ENCODE data around the gene RAB37. TPM values are rescaled to one million over a fixed set of nuclear protein-coding genes. Genes with fewer than 3 reads are reported as not detected.

Gene RAB37
- total and polyA plus RNA-seq, 9 of the 15 experiments (the other 6 are each of a cell fraction or from before 2014, with no cell fraction given): 0.03 to 0.27 (median 0.11) TPM; not detected in 4

GRCh38 chr17:74694081-74694480 is 43.0 kb upstream of the RAB37 start:
- H3K9ac ChIP-seq (ENCODE audit: insufficient read depth in 1 of 2, low read depth in 2 of 2, low read length in 2 of 2): no peak overlapping the region
- no peak for ATAC-seq
- H3K36me3 ChIP-seq (ENCODE audit: control insufficient read depth, insufficient read depth, low read length): no peaks in the 10 kb centered on the region
- H3K79me2 ChIP-seq (ENCODE audit: control insufficient read depth, insufficient read depth, low read length): no peaks in the 10 kb centered on the region
- DNase-seq (ENCODE audit: extremely low read depth in 1 of 4, low spot score in 3 of 4): no peak
- TF ChIP-seq ZNF12 (CRISPR knock-in tag; IDR thresholded peaks at IDR 0.05) (peak; percentile 90), CHCHD3 (CRISPR knock-in tag; IDR thresholded peaks at IDR 0.05) (no peak)
- FAIRE-seq: no peak
- 2% methylated on average over 4 of the region's 4 CpGs for WGBS (ENCODE audit: insufficient coverage, low coverage, missing lambda C conversion rate)
- POLR2A ChIA-PET: no interaction called here
- CTCF ChIA-PET (ENCODE audit: low intra/inter-chr PET ratio): no interaction called here
- no peak overlapping the region for H3K27ac ChIP-seq (ENCODE audit: extremely low read depth, low read depth, low read length)
- no peak overlapping the region for H3K4me2 ChIP-seq (ENCODE audit: insufficient read depth, low read length)
- no TSS peak for BruUV-seq (replicated peaks)
- intact Hi-C loops (cut with micrococcal nuclease): no loop called here
- no peak overlapping the region for H3K4me3 ChIP-seq
- in situ Hi-C loops (cut with MboI): no loop called here
- peaks cover 18 to 52% of the 10 kb centered on the region in 2 experiments; a peak in 4 of 5 replicates for H3K27me3 ChIP-seq (ENCODE audit: control insufficient read depth in 2 of 2, insufficient read depth in 2 of 2, low read length in 2 of 2)
- H3K9me1 ChIP-seq (ENCODE audit: control insufficient read depth, insufficient read depth, low read length): no peaks in the 10 kb centered on the region
- H4K20me1 ChIP-seq (replicated peaks; ENCODE audit: control insufficient read depth, insufficient read depth, low read length): no peaks in the 10 kb centered on the region; the same call in 1 of the 2 replicates
- no peaks in the 10 kb centered on the region for H3K9me3 ChIP-seq (replicated peaks; ENCODE audit: control insufficient read depth, insufficient read depth, low read depth, low read length)
- no peaks in the 10 kb centered on the region for H3K4me1 ChIP-seq (replicated peaks in 1 of 2; ENCODE audit: control insufficient read depth in 2 of 2, insufficient read depth in 2 of 2, low read length in 2 of 2)
- no peak overlapping the region for H2AFZ ChIP-seq (ENCODE audit: low read depth, low read length)

- Histone ChIP-seq H3K9me3 (replicated peaks; ENCODE audit: control insufficient read depth, insufficient read depth, low read depth, low read length) (no peaks in the 10 kb centered on the region), H2AFZ (ENCODE audit: low read depth, low read length) (no peak overlapping the region), H3K36me3 (ENCODE audit: control insufficient read depth, insufficient read depth, low read length) (no peaks in the 10 kb centered on the region), H3K79me2 (ENCODE audit: control insufficient read depth, insufficient read depth, low read length) (no peaks in the 10 kb centered on the region), H3K27me3 (ENCODE audit: control insufficient read depth in 2 of 2, insufficient read depth in 2 of 2, low read length in 2 of 2) (peaks cover 19 to 55% of the 10 kb centered on the region in 2 experiments), H3K27ac (ENCODE audit: extremely low read depth, low read depth, low read length) (no peak overlapping the region), H3K4me3 (no peak overlapping the region), H3K4me2 (ENCODE audit: insufficient read depth, low read length) (no peak overlapping the region), H4K20me1 (replicated peaks; ENCODE audit: control insufficient read depth, insufficient read depth, low read length) (no peaks in the 10 kb centered on the region; the same call in 1 of the 2 replicates), H3K4me1 (replicated peaks in 1 of 2; ENCODE audit: control insufficient read depth in 2 of 2, insufficient read depth in 2 of 2, low read length in 2 of 2) (no peaks in the 10 kb centered on the region), H3K9me1 (ENCODE audit: control insufficient read depth, insufficient read depth, low read length) (no peaks in the 10 kb centered on the region), H3K9ac (ENCODE audit: insufficient read depth in 1 of 2, low read depth in 2 of 2, low read length in 2 of 2) (peak overlapping the region in 1 of 2 experiments; percentile 5; a peak in 1 of 4 replicates)
- intact Hi-C loops (cut with micrococcal nuclease): no loop called here
- no peak for ATAC-seq
- DNase-seq (ENCODE audit: extremely low read depth in 1 of 4, low spot score in 3 of 4): no peak
- no peak for FAIRE-seq
- in situ Hi-C loops (cut with MboI): no loop called here
- POLR2A ChIA-PET: no interaction called here
- BruUV-seq (replicated peaks): no TSS peak
- CTCF ChIA-PET (ENCODE audit: low intra/inter-chr PET ratio): no interaction called here
- 2% methylated on average over 11 of the region's 11 CpGs for WGBS (ENCODE audit: insufficient coverage, low coverage, missing lambda C conversion rate)
- TF ChIP-seq ZNF511 (CRISPR knock-in tag; IDR thresholded peaks at IDR 0.05) (no peak), PATZ1 (CRISPR knock-in tag; IDR thresholded peaks at IDR 0.05; ENCODE audit: borderline replicate concordance) (no peak), MYNN (IDR thresholded peaks at IDR 0.05) (no peak), MYNN (CRISPR knock-in tag; IDR thresholded peaks at IDR 0.05) (no peak), ZFP36 (IDR thresholded peaks at IDR 0.05; ENCODE audit: low read depth, low read length, partially characterized antibody) (no peak), ZBTB43 (CRISPR knock-in tag; IDR thresholded peaks at IDR 0.05) (no peak)
Observed at GRCh38 chr17:74695629-74696028, 41.4 kb upstream of the RAB37 start.

All from K562 (cell line).